ENCODE data around the gene FAM81B. TPM values are rescaled to one million over a fixed set of nuclear protein-coding genes. Genes with fewer than 3 reads are reported as not detected.

FAM81B gene
- total RNA-seq, 1 donor from 2014 or later = 7.6 TPM

GRCh38 chr5:95439801-95440493 lies 48.8 kb downstream of the FAM81B start:
- Histone ChIP-seq H3K36me3 (no peaks in the 10 kb centered on the region), H3K4me3 (no peak overlapping the region), H3K4me1 (no peaks in the 10 kb centered on the region), H3K27ac (no peak overlapping the region), H3K27me3 (ENCODE audit: low read depth) (no peaks in the 10 kb centered on the region), H3K9me3 (no peaks in the 10 kb centered on the region)
- intact Hi-C loops (cut with DNase I) = no loop called here
- no peak for DNase-seq
- ATAC-seq = no peak
- no peak for TF ChIP-seq CTCF (IDR thresholded peaks at IDR 0.05)

GRCh38 chr5:95440825-95441224 lies 49.7 kb downstream of the FAM81B start:
- H3K4me3 ChIP-seq = no peak overlapping the region
- no peaks in the 10 kb centered on the region for H3K27me3 ChIP-seq (ENCODE audit: low read depth)
- no peaks in the 10 kb centered on the region for H3K36me3 ChIP-seq
- intact Hi-C loops (cut with DNase I) = no loop called here
- no peaks in the 10 kb centered on the region for H3K9me3 ChIP-seq
- DNase-seq (no peak), ATAC-seq (no peak)
- TF ChIP-seq CTCF (IDR thresholded peaks at IDR 0.05) = no peak
- no peak overlapping the region for H3K27ac ChIP-seq
- no peaks in the 10 kb centered on the region for H3K4me1 ChIP-seq

GRCh38 chr5:95441636-95442035 lies 50.5 kb downstream of the FAM81B start:
- no peak for ATAC-seq
- H3K9me3 ChIP-seq = no peaks in the 10 kb centered on the region
- intact Hi-C loops (cut with DNase I) = no loop called here
- H3K27me3 ChIP-seq (ENCODE audit: low read depth) = no peaks in the 10 kb centered on the region
- TF ChIP-seq CTCF (IDR thresholded peaks at IDR 0.05) = no peak
- H3K36me3 ChIP-seq = no peaks in the 10 kb centered on the region
- H3K4me1 ChIP-seq = no peaks in the 10 kb centered on the region
- DNase-seq = no peak
- H3K4me3 ChIP-seq = no peak overlapping the region
- no peak overlapping the region for H3K27ac ChIP-seq

GRCh38 chr5:95445442-95445841 lies 54.3 kb downstream of the FAM81B start:
- ATAC-seq (no peak), DNase-seq (no peak)
- Histone ChIP-seq H3K36me3 (no peaks in the 10 kb centered on the region), H3K9me3 (no peaks in the 10 kb centered on the region), H3K4me3 (no peak overlapping the region), H3K4me1 (no peaks in the 10 kb centered on the region), H3K27ac (no peak overlapping the region), H3K27me3 (ENCODE audit: low read depth) (no peaks in the 10 kb centered on the region)
- TF ChIP-seq CTCF (IDR thresholded peaks at IDR 0.05) = no peak
- intact Hi-C loops (cut with DNase I) = no loop called here

GRCh38 chr5:95445995-95446394 lies 54.8 kb downstream of the FAM81B start:
- DNase-seq (no peak), ATAC-seq (no peak)

More at GRCh38 chr5:95445995-95446394, 54.8 kb downstream of the FAM81B start:
- H3K27ac ChIP-seq = no peak overlapping the region
- no peak overlapping the region for H3K4me3 ChIP-seq
- intact Hi-C loops (cut with DNase I) = no loop called here
- H3K36me3 ChIP-seq = no peaks in the 10 kb centered on the region
- no peaks in the 10 kb centered on the region for H3K9me3 ChIP-seq
- no peak for TF ChIP-seq CTCF (IDR thresholded peaks at IDR 0.05)
- H3K4me1 ChIP-seq = no peaks in the 10 kb centered on the region
- H3K27me3 ChIP-seq (ENCODE audit: low read depth) = no peaks in the 10 kb centered on the region

Data from lower lobe of right lung (tissue), 2 donors.